Measurements from ENCODE around the gene XNDC1N. TPM values are rescaled to one million over a fixed set of nuclear protein-coding genes. Genes with fewer than 3 reads are reported as not detected.

The XNDC1N gene
- total RNA-seq, 4 donors from 2014 or later = 0.85 to 12.2 (median 4.9) TPM

- no peaks in the 10 kb centered on the region for H3K27me3 ChIP-seq
- intact Hi-C loops (cut with DNase I) = no loop called here
- no peak overlapping the region for H3K4me3 ChIP-seq
- TF ChIP-seq CTCF (IDR thresholded peaks at IDR 0.05) (no peak), POLR2A (IDR thresholded peaks at IDR 0.05) (no peak)
- no peaks in the 10 kb centered on the region for H3K36me3 ChIP-seq
- H3K9me3 ChIP-seq = no peaks in the 10 kb centered on the region
- no peak overlapping the region for H3K27ac ChIP-seq
- WGBS, 2 donors = 70 to 83% methylated on average over 4 of the region's 4 CpGs
- DNase-seq = no peak
- peaks cover 0 to 6% (median 0%) of the 10 kb centered on the region in 3 donors for H3K4me1 ChIP-seq
Observed at GRCh38 chr11:71951741-71952310, 23.4 kb upstream of the XNDC1N start.

GRCh38 chr11:71949034-71949433 is 20.6 kb upstream of the XNDC1N start:
- H3K9me3 ChIP-seq = no peaks in the 10 kb centered on the region
- TF ChIP-seq CTCF (IDR thresholded peaks at IDR 0.05) (no peak), POLR2A (IDR thresholded peaks at IDR 0.05) (no peak)
- no peaks in the 10 kb centered on the region for H3K36me3 ChIP-seq
- intact Hi-C loops (cut with DNase I) = no loop called here
- peaks cover 0 to 17% (median 6%) of the 10 kb centered on the region in 3 donors for H3K4me1 ChIP-seq
- no peak overlapping the region for H3K27ac ChIP-seq
- WGBS, 2 donors = 84 to 95% methylated on average over 6 of the region's 6 CpGs
- no peaks in the 10 kb centered on the region for H3K27me3 ChIP-seq
- H3K4me3 ChIP-seq = no peak overlapping the region
- no peak for DNase-seq

GRCh38 chr11:71948314-71949027 is 20.1 kb upstream of the XNDC1N start:
- H3K9me3 ChIP-seq = no peaks in the 10 kb centered on the region
- H3K4me1 ChIP-seq = peaks cover 0 to 17% (median 6%) of the 10 kb centered on the region in 3 donors
- no peaks in the 10 kb centered on the region for H3K36me3 ChIP-seq
- H3K27me3 ChIP-seq = no peaks in the 10 kb centered on the region
- H3K27ac ChIP-seq = no peak overlapping the region
- no peak for DNase-seq
- H3K4me3 ChIP-seq = no peak overlapping the region
- 80 to 82% methylated on average over 7 of the region's 7 CpGs for WGBS, 2 donors
- intact Hi-C loops (cut with DNase I) = no loop called here
- TF ChIP-seq POLR2A (IDR thresholded peaks at IDR 0.05) (no peak), CTCF (IDR thresholded peaks at IDR 0.05) (no peak)

GRCh38 chr11:71947498-71947897 is 19.1 kb upstream of the XNDC1N start:
- Histone ChIP-seq H3K4me3 (no peak overlapping the region), H3K27ac (no peak overlapping the region), H3K27me3 (no peaks in the 10 kb centered on the region), H3K4me1 (peaks cover 0 to 17% (median 6%) of the 10 kb centered on the region in 3 donors), H3K9me3 (no peaks in the 10 kb centered on the region), H3K36me3 (no peaks in the 10 kb centered on the region)
- intact Hi-C loops (cut with DNase I) = no loop called here
- TF ChIP-seq CTCF (IDR thresholded peaks at IDR 0.05) = no peak
- no peak for TF ChIP-seq POLR2A (IDR thresholded peaks at IDR 0.05)
- no peak for DNase-seq
- 79 to 89% methylated on average over 3 of the region's 3 CpGs for WGBS, 2 donors

- intact Hi-C loops (cut with DNase I) = no loop called here
- 56 to 60% methylated on average over 2 of the region's 2 CpGs for WGBS, 2 donors
- Histone ChIP-seq H3K4me3 (no peak overlapping the region), H3K27ac (no peak overlapping the region), H3K27me3 (no peaks in the 10 kb centered on the region), H3K36me3 (no peaks in the 10 kb centered on the region), H3K9me3 (no peaks in the 10 kb centered on the region), H3K4me1 (peaks cover 0 to 17% (median 6%) of the 10 kb centered on the region in 3 donors)
- TF ChIP-seq CTCF (IDR thresholded peaks at IDR 0.05) (no peak), POLR2A (IDR thresholded peaks at IDR 0.05) (no peak)
- DNase-seq = no peak
Observed at GRCh38 chr11:71946144-71946571, 17.8 kb upstream of the XNDC1N start.

Data from esophagus squamous epithelium (tissue), 5 donors.